SIG-M5 treated with dmso at 0.1 percent for 504 hours (cell line): Measurements from ENCODE around the gene PEAK1.

ENCODE experiments used
- DNase-seq: peaks from one replicate; lab custom pipeline; 2025; ENCODE audit not compliant: unreplicated experiment; lab: John Stamatoyannopoulos, UW

PEAK1 gene

DNA sequence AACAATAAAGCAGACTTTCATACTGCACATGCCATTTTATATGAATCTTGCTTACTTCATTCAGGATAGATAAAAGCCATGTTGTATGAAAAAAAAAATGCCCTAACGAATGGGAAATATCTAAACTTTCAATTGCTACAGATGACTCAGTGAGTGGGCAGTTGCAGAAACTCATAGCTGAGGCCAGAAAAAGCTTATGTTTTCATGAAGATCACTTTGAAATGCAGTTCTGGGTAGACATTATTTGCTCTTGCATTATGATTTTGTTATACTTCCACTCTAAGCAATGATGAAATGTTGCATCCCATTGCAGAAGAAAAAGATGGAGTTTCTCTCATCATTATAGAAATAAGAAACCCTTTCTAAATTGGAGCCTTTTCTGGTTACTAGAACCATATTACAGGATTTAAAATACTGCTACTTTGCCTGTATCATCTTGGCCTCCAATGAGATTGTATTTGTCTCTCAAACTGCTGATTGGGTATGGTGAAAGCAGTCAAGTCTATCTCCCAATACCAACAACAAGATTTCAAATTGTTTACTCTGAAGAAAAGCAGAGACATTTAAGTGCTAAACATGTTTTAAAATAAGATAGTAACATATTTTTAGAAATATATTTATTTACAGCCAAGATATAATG lies 17.0 kb downstream of the PEAK1 start:
- DNase-seq: no peak

DNA sequence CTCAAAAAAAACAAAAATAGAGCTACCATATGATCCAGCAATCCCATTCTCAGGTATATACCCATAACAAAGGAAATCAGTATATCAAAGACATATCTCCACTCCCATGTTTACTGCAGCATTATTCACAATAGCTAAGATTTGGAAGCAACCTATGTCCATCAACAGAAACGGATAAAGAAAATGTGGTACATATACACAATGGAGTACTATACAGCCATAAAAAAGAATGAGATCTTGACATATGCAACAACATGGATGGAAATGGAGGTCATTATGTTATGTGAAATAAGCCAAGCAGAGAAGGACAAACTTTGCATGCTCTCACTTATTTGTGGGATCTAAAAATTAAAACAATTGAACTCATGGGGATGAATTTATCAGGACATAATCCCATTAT lies 19.6 kb downstream of the PEAK1 start:
- no peak for DNase-seq

DNA sequence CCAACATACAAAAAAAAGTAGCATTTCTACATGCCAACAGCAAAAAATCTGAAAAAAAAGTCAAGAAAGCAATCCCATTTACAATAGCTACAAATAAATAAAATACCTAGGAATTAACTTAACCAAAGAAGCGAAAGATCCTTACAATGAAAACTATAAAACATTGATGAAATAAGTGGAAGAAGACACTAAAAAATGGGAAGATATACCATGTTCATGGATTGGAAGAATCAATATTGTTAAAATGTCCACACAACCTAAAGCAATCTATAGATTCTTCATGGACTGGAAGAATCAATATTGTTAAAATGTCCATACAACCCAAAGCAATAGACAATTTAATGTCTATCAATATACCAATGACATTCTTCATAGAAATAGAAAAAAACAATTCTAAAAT lies 21.0 kb downstream of the PEAK1 start:
- no peak for DNase-seq

DNA sequence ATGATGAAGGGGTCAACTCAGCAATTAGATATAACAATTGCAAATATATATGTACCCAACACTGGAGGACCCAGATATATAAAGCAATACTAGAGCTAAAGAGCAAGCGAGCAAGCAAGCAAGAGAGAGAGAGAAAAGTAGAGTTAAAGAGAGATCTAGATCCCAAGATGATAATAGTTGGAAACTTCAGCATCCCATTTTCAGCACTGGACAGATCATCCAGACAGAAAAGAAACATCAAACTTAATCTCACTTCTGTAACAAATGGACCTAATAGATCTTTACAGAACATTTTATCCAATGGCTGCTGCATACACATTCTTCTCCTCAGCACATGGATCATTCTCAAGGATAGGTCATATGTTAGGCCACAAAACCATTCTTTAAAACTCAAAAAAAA lies 23.2 kb downstream of the PEAK1 start:
- DNase-seq: no peak

DNA sequence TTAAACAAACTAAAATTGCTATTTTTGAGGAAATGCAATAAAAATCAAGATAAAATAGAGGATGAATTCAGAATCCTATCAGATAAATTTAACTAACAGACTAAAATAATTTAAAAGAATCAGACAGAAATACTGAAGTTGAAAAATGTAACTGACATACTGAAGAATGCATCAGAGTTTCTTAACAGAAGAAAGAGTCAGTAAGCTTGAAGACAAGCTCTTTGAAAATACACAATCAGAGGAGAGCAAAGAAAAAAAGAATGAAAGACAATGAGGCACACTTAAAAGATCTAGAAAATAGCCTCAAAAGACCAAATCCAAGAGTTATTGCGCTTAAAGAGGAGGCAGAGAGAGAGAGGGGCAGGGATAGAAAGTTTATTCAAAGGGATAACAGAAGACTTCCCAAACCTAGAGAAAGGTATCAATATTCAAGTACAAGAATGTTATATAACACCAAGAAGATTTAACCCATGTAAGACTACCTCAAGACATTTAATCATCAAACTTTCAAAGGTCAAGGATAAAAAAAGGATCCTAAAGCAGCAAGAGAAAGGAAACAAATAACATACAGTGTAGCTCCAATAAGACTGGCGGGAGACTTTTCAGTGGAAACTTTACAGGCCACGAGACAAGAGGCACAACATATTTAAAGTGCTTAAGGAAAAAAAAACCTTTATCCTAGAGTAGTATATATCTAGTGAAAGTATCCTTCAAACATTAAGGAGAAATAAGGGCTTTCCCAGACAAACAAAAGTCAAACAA lies 24.7 kb downstream of the PEAK1 start:
- DNase-seq: no peak

DNA sequence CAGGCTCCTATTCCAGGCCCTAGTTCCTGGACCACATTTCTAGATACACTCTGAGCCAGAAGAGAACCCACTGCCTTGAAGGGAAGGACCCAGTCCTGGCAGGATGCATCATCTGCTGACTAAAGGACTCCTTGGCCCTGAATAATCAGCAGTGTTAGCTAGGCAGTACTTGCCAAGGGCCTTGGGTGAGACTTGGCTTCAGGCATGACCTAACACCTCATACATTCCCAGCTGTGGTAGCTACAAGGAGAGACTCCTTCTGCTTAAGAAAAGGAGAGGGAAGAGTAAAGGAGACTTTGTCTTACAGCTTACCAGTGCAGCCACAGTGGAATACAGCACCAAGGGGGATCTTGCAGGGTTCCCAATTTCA lies 26.4 kb downstream of the PEAK1 start:
- no peak for DNase-seq

DNA sequence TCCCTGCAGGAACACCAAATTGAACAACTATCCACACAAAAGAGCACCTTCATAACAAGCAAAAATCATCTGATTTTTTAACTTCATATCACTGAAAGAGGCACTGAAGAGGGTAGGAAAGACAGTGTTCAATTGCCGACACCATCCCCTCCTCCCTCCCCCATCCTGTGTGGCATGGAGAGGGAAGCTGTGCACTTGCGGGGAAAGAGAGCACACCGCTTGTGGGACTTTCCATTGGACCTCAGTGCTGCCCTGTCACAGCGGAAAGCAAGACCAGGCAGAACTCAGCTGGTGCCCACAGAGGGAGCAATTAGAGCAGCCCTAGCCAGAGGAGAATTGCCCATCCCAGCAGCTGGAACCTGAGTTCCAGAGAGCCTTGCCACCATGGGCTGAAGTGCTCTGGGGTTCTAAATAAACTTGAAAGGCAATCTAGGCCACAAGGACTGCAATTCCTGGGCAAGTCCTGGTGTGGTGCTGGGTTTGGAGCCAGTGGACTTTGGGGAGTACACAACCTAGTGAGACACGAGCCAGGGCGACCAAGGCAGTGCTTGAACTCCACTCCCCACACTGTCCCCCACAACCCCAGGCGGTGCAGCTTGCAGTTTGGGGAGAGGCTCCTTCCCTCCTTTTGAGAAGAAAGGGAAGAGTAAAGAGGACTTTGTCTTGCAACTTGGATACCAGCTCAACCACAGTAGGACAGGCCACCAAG lies 27.0 kb downstream of the PEAK1 start:
- no peak for DNase-seq

DNA sequence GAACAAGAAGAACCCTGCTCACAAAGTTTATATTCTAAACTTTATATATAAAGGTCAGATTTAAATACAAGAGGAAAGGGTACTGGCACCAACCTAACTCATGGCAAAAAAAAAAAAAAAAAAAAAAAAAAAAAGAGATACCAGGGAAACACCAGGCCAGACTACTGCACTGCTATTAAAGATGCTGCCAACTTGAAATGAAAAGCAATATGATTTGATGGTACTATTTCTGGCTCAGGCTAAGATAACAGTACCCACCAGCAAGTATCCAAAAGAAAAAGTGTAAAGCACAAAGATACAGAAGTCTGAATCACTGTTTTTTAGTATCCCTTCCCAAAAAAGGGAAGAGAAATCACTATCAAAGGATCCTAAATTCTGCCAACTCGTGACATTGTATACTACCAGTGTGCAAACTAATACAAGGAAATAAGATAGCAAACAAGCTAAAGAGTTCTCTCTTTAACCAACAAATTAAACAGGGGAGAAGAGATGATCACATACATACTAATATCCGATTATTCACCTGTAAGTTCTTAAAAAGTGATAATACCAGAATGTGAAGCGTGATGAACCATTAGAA lies 28.4 kb downstream of the PEAK1 start:
- no peak for DNase-seq

DNA sequence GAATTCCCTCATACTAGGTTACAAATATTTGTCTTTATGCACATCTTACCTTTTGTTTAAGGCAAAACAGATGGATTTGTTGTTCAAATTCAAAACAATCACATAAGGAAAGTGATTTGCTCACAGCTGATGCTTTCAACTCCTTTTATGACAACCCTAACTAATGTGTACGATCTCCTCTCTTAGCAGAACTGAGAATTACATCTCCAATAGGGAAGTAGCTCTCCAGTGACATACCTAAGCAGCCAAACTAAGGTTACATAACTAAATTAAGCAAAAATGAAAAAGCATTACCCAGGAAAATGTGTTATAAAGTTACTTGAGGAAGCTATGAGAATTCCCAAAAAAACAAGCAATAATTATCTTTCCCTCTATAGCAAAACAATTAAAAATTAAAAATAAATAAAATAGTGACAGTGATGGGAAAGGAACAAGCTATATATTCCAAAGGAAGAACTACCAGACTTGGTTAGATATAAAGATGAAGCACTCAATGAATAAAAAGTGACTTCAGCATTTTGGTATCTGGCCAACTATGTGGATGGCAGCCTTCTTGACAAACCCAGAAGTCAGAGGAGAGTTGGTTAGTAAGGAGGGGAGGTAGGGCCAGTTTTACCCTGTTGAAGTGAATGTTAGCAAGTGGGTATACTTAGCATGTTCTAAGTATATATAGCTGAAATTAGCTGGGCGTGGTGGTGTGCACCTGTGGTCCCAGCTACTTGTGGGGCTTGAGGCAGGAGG lies 32.4 kb downstream of the PEAK1 start:
- no peak for DNase-seq

DNA sequence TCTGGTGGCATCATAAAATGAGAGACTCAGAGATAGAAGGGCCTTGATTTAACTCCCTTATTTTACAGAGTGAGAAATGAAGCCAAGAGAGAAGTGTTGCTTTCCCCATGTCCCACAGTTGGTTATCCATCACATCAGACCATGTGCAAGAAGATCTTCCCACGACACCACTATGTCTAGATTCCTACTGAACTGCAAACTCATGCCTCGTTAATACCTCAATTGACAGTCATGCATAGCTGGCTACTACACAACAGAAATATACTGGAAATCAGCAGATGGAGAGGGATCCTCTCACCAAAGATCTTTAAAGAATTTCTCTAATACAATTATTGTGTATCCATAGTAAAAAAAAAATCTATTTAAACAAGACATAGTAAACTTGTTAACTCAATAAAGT lies 33.3 kb downstream of the PEAK1 start:
- no peak for DNase-seq

DNA sequence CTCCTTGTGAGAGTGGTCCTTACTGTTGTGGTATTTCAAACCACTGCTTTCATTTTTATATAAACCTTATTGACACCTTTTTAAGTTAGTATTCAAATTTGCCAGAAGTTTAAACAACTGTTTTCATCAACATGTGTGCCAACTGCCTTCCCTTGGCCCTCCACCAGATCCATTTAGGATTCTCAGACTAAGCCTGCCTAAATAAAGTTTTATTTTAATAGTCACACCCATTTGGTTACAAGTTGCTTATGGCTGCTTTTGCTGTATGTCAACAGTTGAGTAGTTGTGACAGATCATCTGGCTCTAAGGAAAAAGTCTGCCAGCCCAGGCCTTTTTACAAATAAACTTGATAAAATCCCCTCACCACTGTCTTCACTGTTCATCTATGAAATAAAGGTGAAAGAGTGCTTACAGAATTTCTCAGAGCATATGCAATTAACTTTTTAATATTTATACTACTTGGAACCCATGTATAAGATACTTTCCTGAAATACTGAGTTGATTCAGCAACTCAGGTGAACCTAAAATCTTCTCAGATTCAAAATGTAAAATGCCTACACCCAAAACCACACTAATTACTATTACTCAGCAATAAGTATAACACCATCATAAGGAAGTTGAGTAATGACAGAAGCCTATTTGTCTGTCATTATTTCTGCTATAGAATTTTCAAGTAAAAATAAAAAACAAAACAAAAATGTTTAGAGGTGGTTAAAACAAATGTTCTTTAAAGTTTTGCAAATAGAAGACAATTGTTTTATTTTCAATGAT lies 35.1 kb downstream of the PEAK1 start:
- DNase-seq: no peak

DNA sequence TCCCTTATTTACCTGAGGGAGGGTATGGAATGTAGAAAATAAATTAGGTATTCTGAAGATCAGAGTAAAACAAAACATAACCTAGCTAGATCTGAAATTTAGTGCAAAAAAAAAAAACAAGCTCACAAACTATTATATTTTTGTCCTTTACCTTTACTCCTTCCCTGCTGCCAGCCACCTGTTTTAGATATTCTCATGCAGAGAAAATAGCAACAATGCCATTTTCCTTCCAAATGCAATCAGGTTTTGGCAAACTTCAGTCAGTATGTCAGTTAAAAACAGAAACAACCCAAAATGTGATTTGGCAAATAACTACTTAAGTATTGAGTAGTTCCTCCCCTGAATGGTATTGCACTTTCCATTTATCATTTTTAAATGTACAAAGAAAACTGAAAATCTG lies 35.8 kb downstream of the PEAK1 start:
- no peak for DNase-seq

DNA sequence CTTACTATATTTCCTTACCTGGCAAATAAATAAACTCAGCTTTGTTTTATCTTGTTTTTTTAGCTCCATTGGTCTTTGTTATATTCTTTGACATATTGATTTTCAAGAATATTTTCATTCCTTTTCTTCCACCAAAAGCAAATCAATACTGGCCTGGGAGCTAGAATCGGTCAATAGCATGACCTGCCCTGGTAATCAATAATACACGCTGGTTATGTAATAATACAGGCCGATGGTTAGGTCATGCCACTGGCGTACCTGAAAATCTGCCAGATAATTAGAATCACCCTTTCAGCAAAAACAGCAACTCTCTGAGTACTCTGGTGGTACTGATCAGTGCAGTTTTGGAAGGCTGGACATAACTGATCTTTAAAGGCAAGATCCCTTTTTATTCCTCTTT lies 39.9 kb downstream of the PEAK1 start:
- DNase-seq: no peak

DNA sequence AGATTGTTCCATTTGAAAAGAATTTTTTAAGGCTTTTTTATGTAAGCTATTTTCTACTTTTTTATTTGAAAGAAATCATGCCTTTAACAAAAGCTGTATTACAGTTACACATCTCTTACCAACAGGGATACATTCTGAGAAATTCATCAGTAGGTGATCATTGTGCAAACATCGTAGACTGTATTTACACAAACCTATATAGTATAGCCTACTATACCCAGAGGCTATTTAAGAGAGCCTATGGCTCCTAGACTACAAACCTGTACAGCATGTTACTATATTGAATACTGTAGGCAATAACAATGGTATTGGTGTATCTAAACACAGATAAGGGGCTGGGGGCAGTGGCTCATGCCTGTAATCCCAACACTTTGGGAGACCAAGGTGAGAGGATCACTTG lies 43.1 kb downstream of the PEAK1 start:
- DNase-seq: peak; percentile 29

DNA sequence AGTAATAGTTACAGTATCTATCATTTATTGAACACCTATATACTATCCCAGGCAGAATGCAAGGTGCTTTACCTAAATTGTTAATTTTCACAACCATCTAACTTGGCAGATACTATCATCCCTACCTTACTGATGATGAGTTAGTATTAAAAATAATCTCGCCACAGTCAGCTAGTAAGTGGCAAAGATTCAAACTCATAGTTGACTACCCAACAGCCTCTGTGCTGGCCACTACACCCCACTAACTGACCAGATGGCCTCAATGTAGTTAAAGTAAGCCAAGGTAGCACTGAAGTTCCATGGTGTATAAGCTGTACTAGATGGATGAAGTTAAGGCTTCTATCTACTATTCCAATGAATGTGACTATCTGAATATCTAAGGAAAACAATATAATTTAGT lies 44.8 kb downstream of the PEAK1 start:
- DNase-seq: no peak

DNA sequence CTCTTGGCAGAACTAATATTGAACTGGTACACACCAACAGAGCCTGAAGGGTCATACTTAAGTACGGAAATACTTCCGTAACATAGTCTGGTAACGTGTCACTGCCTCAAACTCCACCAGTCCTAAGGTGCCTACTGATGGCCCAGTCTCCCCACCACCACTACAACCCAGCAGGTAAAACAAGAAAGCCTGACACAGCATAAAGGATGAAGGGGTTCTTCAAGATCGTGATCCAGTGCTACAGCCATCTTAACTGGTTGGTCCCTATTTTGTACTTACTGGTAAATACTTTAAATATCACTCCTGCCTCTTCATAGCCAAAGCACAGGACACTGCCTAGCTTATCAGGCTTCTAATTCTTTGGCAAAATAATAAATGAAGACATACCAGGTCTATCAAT lies 46.5 kb downstream of the PEAK1 start:
- DNase-seq: no peak

DNA sequence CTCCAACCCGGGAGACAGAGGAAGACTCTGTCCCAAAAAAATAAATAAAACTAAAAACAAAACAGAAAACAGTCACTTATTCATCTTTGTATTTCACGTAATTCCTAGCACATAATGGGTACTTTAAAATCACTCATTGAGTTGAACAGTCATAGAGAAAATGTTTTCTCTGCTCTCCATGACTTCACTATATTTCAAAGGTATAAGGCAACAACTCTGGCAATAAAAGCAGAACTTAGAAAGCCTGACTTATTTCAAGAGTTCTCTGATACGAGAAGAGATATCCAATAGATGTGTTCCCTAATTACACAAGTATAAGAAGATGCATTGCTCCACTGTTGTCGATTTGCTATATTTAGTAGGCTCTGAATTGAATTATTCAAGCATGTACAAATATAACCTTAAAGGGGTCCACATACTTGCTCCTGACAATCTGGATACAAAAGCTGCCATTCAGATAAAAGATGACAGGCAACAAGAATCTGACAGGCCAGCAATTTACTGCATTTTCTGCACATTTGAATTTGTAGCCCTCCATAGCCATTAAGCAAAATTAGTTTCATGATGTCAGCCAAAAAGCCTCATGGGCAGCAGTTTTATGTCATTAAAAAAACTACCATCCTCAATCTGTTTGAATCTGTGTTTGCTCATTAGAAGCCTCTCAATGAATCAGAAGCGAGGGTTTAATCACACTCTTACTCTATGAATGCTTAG lies 47.9 kb downstream of the PEAK1 start:
- no peak for DNase-seq

DNA sequence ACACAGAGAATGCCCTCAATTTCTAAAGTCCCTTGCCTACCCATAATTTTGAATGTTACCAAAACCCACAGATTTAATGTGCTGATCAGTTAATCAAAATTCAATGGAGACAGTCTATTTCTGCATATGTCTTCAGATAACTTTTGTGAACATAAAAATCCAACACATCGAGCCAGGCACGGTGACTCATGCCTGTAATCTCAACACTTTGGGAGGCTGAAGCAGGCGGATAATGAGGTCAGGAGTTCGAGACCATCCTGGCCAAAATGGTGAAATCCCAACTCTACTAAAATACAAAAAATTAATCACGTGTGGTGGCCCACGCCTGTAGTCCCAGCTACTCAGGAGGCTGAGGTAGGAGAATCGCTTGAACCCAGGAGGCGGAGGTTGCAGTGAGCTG lies 49.3 kb downstream of the PEAK1 start:
- DNase-seq: no peak

DNA sequence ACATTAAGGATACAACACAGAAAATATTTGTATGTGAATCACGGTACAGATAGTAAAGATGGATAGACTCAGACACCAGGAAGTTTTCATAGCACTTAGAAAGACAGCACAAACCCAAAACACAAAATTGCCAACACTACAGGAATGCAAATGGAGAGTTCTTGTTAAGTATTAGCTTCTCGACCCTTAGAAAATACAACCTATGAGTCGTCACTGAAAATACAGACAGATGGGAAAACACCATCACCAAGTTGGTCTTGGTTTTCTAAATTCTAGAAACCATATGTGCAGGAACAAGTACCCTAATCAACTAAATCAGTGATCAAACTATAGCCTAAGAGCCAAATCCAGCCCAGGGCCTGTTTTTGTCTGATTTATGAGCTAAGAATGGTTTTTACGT lies 50.7 kb downstream of the PEAK1 start:
- no peak for DNase-seq

DNA sequence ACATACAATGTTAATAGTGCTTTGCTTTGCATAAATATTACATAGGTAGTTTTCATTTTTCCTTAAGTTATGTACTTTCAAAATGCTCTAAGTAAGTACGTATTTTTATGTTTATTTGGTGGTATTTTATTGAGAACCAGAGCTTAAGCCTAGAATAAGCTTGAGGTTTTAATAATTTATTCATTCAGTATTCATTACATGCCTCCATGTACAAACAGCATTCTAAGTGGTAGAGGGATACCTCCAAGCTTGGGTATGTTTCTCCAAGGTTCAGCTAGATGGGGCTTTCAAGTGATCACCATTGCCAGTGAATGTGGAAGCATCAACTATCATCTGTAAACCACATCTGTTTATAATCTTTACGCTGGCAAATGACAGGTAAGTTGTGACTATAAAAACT lies 52.3 kb downstream of the PEAK1 start:
- DNase-seq: no peak
